ENCODE data around the gene ENPP6.
"Not testable (repeated sequence)": the region's sequence is repeated elsewhere in the genome, so short reads cannot be mapped to it uniquely, and the experiment has no call there.

The ENPP6 gene

DNA sequence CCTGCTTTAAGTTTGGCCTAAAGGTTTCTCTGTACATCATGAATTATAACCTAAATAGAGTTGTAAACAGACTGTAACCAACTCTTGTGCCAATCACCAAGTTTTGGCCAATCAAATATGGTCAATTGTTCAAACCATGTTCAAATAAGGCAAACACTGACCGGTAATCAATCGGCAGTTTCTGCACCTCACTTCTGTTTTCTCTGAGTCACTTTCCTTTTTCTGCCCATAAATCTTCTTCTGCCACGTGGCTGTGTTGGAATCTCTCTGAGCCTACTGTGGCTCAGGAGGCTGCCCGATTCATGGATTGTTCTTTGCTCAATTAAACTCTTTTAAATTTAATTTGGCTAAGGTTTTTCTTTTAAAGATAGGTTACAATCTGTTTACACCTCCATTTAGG is 16.5 kb upstream of the ENPP6 start:
- DNase-seq = no peak

DNA sequence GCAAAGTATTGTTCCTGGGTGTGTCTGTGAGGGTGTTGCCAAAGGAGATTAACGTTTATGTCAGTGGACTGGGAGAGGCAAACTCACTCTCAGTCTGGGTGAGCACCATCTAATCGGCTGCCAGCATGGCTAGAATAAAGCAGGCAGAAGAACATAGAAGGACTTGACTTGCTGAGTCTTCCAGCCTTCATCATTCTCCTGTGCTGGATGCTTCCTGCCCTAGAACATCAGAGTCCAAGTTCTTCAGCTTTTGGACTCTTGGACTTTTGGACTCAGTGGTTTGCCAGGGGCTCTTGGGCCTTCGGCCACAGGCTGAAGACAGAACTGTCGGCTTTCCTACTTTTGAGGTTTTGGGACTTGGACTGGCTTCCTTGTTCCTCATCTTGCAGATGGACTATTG is 15.3 kb upstream of the ENPP6 start:
- no peak for DNase-seq

DNA sequence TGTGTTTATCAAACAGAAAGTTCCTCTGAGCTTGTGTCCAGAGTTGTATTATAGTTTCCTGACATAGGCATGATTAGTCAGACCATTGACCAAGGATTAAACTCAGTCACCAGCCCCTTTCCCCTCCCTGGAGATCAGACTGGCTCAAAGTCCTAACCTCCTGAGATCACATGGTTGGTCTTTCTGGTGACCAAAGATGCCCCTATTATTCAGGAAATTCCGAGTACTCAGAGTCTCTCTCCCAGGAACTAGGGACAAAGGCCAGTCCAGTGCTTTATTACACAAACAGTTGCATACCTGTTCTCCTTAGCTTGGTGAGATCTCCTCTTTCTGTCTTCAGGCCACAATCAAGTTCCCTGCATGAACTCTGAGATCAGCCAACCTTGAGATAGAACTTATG is 14.5 kb upstream of the ENPP6 start:
- no peak for DNase-seq

DNA sequence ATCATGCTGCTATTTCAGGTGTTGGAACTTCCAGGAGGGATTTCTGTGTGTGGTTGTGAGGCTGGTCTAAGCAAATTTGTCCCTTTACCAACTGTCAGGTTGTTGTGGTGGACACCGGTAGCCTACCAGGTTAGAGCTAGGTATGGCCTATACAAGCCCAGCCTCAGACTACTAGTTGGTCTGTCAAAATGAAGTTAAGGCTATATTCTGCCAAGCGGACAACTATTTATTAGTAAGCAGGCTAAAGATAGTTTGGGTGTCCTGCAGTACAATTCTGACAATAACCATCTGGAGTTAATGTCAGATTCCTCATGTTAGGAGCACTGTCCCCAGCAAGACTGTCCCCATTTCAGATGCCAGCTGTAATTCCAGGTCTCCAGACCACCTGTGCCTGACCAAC is 13.9 kb upstream of the ENPP6 start:
- DNase-seq = no peak

DNA sequence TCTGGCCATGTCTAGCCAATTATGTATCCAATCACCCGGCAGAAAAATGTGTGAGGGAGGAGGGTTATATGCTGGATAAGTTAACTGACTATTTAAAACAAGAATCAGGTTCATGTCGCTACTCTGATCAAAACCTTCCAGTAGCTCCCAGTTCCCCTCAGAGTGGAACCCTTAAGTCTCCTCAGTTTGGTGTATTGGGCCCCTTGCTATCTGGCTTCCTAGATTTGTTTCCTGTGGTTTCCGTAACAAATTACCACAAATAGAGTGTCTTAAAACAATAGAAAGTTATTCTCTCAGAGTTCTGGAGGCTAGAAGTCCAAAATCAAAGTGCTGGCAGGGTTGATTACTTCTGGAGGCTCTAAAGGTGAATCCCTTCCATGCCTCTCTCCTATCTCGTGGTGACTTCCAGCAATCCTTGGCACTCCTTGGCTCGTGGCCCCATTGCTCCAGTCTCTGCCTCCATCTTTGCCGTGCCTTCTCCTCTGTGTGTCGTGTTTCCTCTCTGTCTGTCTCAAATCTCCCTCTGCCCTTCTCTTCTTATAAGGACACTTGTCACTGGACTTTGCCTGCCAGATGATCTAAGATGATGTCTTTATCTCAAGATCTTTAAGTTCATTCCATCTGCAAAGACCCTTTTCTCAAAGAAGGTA is 10.5 kb upstream of the ENPP6 start:
- no peak for DNase-seq

DNA sequence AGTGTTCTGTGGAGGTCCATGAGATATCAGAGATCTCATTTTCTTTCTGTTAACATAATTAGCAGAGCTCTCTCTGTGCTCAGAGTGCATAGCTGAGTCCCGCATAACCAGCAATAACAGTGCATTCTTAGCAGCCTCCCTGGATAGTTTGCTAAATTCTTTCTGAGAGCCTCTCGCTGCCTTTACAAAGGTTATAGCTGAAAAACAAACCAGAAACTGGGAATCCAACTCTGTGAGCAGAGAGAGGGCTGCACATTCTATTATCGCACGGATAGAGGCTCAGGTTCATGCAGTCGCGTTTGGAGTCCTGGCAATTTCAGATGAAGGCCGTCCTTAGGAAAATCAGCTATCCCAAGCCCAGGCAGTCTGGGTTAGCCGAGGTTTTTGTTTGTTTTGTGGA is 1.2 kb downstream of the ENPP6 start:
- DNase-seq = peak in 1 of 2 donors; percentile 15

DNA sequence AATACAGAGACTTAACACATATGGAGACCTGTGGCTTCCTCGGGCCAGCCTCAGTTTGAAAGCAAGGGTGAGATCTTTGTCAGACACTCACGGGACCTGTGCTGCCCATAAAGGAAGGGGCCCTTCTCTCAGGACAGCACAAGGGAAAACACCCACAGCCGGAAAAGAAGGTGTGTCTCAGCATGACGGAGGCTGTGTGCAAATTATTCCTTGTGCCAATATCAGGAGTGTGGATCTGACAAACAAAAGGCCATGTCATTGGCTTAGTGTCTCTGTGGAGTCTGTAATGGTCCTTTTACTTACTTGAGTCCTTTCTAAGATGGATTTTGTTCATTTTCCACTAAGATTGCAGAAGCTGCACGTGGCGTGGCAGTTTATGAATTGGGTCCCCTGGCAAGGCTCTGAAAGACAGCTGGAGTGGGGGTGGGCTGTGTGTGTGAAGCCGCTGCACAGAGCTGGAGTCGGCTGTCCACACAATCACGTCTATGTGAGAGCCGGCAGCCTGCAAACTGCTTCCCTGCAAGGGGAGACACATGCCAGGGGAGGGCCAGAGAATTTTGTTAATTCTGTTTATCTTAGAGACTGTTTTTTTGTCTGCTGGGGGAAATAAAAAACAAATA is 1.9 kb downstream of the ENPP6 start:
- DNase-seq = peak in 1 of 2 donors; percentile 35

DNA sequence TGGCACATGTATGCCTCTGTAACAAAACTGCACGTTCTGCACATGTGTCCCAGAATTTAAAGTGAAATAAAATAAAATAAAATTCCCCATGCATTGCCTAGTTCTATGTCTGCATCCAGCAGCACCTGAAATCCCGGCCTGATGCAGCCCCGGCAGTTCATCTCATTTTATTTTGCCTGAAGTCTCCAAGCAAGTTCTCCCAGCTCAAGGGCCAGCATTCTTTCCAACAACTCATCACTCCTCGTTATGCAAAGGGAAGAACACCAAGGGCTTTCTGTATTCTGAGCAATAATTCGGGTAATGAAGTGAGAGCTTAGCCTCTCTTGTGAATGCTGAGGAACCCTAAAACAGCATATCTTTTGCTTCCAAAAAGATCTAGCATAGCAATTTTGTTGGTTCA is 2.7 kb downstream of the ENPP6 start:
- no peak for DNase-seq

DNA sequence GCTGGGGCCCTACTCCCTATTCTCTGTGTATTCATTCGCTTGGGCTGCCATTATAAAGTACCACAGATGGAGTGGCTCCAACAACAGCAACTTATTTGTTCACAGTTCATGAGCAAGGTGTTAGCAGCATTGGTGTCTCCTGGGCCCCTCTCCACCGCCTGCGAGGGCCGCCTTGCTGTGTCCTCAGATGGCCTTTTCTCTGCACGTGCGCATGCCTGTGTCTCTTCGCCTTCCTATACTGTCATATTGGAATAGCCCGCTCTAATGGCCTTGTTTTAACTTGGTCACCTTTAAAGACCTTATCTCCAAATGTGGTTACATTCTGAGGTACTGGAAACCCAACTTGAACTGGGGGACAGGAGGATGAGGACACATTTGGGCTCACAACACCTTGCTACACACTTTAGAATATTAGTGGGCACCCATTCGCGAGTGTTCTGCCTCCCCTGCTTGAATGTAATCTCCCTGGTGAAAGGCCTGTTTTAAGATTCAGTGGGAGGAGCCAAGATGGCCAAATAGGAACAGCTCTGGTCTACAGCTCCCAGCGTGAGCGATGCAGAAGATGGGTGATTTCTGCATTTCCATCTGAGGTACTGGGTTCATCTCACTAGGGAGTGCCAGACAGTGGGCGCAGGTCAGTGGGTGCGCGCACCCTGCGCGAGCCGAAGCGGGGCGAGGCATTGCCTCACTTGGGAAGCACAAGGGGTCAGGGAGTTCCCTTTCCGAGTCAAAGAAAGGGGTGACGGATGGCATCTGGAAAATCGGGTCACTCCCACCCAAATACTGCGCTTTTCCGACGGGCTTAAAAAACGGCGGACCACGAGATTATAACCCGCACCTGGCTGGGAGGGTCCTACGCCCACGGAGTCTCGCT is 9.7 kb downstream of the ENPP6 start:
- DNase-seq = not testable (repeated sequence)

DNA sequence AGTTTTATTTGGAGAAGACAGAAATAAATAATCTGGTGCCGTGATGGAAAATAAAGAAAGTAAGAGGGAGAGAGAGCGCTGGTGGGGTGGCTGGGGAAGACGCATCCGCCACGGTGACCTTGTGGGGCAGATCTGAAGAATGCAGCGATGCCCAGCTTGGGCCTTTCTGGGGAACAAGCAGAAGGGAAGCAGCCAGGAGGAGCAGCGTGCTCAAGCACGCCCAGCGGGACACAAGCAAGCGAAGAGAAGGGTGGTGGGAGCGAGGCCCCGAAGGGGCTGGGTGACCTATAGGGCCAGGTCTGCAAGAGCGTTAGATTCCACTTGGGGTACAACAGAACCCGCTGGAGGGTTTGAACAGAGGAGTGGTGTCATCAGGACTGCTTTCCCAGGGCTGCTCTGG is 12.4 kb downstream of the ENPP6 start:
- DNase-seq = no peak

DNA sequence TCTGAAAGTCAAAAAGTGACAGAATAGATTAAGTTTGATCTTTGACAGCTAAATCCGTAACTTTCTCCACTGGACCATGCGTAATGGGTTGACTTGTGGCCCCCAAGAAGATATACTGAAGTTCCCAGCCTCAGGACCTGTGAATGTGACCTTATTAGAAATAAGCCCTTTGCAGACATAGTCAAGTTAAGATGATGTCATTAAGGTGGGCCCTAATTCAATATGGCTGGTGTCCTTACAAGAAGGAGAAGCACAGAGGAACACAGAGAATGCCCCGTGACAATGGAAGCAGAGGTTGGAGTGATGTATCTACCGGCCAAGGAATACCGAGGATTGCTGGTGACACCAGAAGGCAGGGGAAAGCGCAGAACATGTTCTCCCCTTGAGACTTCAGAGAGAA is 14.4 kb downstream of the ENPP6 start:
- no peak for DNase-seq

DNA sequence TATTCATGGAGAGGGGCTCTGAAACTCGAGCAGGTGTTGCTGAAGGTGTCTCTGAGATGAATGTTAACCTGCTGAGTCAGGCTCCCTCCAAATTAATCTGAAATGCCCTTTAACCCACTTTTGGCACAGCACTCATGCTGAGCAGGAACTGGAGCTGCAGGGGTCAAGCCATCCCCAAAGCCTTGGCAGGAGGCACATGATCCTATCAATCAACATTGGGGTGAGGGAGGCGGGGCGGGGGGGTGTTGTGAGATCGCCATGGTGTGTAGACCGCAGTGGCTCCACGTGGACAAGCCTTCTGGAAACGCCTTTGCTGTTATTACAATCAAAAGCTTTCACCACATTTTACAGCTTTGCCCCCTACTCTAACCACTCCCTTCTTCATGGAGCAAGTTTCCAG is 16.5 kb downstream of the ENPP6 start:
- DNase-seq = no peak

DNA sequence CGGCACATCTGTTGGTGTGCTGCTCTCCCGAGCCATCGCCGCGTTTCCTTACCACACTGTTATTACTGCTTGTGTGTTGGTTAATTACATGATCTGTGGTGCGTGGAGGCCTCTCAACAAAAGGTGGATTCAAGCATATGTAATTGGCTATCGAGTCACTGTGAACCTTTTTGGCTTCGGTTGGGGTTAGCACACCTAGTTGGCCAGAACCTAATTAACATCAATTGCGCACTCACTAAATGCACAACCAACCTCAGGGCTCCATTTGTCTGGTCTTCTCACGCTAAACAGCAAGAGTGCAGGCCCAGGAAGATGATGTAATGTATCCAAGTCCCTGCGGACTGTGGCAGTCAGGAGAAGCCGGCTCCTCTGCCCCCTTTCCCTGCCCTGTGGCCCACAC is 17.4 kb downstream of the ENPP6 start:
- DNase-seq = no peak

DNA sequence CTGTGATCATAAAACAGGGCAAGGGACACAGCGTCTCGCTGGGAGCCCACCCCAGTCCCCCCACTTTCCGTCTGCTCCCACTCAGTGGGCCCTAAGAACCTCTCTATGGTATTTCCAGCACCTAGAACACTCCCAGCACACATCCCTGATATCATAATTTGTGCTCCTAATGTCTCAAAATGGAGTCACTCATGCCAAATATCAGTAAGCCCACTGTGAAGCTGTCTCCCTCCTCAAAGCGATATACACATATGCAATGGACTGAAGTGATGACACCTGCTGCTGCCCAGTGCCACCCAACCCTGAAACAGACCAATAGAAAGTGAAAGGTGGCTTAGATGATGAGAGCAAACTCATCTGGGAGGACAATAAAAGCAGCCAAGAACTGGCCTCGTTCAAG is 17.9 kb downstream of the ENPP6 start:
- DNase-seq = no peak

DNA sequence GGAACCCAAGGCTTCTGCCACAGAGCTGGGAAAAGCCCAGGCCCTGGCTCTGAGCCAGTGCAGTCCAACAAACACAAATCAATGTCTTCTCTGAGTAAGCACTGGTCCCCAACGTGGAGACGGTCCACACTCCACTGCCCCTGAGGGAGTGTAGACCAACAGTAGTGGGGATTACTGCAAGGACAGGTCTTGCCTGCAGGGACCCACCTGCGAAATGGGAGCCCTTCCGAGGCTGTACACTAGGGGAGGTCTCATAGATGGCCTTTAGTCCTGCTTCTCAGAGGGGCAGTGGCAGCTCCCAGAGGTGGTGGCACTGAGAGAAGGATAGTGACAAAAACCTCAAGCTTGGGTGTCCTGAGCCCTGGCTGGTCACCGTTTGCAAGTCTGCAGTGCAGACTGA is 19.5 kb downstream of the ENPP6 start:
- DNase-seq = no peak

DNA sequence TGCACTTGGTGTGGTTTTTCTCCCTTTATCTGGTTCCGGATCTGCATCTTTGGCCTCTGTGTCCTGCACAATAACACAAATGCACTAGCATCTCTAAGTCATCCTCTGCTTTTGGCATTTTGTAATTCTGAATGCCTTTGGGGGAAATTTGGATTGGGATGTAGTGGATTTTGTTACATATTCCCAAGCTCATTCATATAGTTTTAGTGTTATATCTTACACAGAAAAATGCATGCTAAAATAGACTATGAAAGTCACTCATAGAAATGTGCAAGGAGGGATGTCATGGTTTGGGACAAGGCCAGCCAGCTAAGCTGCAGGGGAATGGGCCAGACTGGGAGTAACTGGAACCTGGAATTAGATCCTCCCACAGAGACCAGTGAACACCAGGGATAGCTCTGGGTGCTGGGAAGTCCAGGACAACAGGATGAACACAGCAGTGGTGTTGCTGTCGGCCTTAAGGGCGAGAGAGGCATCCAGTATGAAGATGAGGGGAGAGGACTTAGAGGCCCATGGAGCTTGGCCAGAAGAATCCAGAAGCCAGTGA is 20.1 kb downstream of the ENPP6 start:
- DNase-seq = no peak

DNA sequence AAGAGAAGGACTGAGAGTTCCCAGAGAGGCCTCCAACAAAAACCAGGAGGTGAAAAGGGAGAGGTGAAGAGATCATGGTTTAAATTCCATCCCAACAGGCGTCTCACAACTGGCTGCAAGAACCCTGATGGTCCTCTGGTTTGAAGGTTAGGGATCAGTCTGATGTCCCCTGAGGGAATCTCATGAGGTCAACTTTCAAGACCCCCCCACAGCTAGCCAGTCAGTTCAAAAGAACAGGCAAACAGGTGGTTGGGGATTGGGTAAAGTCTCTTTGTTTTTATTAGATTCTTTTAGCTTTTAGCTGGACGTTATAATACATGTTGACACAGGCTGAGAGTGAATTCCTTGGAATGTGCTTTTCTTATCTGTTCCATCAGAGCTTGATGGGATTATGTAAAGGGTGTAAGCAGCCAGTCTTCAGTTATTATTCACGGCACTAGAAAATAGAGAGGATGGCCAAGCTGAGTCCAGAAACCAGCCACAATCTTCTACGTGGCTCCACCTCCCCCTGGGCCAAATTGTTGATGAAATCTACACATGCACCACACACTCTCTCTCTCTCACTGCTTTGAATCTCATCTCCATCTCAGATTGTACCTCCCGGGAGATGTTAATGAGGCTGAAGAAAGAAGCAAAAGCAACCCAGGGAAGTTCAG is 20.8 kb downstream of the ENPP6 start:
- no peak for DNase-seq

DNA sequence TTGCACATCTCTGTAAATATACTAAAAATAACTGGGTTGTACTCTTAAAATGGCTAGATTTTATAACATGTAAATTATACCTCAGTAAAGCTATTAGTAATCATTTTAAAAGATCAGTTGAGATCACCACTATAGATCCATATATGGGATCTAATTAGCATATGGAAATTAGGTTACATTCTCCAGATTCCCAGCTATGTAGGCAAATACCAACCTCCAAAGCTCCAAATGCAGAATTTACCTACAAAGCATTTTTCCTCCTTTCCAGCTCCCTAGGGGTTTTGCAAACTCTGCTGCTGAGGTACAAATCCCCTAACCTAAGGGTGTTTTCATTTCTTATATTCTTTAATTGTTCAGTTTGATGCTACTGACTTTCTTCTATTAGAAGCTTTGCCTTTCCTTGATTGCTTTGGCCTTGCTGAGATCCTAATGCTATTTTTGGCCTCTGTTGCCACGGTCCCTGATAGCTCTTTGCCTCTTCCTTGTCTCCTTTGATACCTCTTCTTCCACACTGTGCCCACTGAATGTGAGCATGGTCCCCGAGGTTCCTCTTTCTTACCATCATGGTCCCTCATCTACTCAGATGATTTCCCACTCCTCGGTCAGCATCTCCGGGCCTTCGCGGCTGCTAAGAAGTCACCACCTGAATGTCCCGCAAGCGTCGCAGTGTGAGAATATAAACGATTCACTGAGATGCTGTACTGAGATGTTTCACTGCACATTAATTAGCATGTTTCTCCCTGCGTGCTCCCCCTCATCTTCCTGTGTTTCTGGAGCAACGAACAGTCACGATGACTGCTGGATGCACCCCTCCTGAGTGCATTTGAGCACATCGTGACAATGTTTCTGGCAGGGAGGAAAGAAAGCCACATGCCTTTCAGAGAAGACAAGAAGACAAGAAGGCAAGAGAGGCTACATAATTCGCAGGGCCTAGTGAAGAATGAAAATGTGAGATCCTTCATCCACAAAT is 23.8 kb downstream of the ENPP6 start:
- no peak for DNase-seq

DNA sequence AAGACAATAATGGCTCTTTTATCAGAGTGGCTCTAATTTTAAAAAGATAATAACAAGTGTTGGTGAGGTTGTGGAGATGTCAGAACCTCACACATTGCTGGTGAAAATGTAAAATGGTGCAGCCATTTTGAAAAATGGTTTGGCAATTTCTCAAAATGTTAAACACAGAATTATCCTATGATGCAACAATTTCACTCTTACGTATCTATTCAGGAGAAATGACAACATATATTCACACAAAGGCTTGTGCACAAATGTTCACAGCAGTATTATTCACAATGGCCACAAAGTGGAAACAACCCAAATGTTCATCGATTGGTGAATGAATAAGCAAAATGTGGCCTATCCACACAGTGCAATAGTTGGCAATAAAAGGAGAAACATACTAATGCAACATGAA is 24.7 kb downstream of the ENPP6 start:
- no peak for DNase-seq

DNA sequence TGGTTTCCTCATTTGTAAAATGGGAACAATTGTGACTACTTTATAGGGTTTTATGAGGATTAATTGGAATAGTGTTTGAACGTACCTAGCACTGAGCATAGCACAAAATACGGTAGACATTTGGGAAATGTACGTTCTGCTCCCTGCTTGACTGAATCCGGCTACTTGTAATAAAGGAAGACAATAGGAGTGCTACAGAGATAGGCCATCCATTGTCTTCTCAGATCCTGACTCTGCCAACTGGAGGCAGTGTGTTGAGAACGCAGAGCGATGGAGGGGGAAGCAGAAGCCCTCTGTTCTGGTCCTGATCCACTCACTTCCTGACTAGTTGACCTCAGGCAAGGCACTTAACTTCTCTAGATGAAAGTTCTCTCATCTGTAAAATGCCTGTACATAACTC is 26.4 kb downstream of the ENPP6 start:
- peak; percentile 58 to 66 for DNase-seq

DNA sequence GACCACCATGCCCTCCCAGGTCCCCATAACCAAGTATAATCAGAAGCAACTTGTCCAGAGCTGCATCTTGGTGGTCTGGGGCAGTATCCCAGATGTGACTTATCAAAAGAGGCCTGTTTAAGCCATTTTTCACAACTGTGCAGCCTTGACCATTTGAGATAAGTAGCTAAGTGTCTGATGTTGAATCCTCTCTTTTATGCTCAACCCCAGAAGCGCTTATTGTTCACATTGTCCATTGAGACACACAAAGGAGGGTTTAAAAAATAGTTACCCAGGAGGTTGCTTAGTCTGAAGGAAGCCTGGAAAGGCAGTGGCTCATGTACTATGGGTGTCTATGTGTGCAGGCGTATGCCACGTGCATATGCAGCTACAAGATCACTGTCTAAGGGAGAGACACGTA is 27.0 kb downstream of the ENPP6 start:
- DNase-seq = peak in 1 of 2 donors; percentile 62

DNA sequence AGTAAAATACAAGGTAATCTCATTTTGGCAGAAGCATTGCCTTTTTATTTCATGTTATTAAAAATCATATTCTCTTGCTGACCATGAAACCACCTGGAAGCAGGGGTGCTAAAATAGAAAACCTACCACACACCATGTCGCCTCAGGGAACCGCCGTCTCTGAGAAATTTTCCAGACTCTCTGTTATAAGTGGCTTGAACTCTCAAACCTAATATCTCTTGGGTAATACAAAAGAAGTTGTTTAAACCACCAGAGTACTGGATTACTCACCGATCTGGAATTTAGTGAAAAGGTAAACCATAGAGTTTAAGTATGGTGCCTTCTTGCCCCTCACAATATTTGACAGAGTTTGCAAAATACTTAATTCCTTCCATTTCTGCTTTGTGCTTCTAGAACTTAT is 27.7 kb downstream of the ENPP6 start:
- no peak for DNase-seq

Data from hippocampal formation (tissue), 2 donors.